A673 (cell line): Measurements from ENCODE around the gene JARID2. TPM values are rescaled to one million over a fixed set of nuclear protein-coding genes. Genes with fewer than 3 reads are reported as not detected.
A peak's percentile ranks its signal among the peaks of the same experiment; 100 is the strongest.

ENCODE experiments used
- Bru-seq: library from RNA; stranded (reverse); fragments of 400-500 nt; gene quantifications from one replicate; lab custom pipeline; 2021; lab: Mats Ljungman, UMichigan
- BruChase-seq, 2 experiments: library from RNA; stranded (reverse); fragments of 400-500 nt; gene quantifications; one replicate each; lab custom pipeline; 2021; lab: Mats Ljungman, UMichigan
- BruUV-seq: library from RNA; stranded (reverse); fragments of 400-500 nt; replicated peaks from 2 replicates; lab custom pipeline; 2021; lab: Mats Ljungman, UMichigan
- CTCF ChIA-PET: fragments of 300-600 bp; sonication (Branson Sonifier 250); formaldehyde crosslinking; loops from one replicate; lab custom pipeline; 2022; ENCODE audit warnings: antibody characterized with exemption; lab: Charles Lee
- POLR2A ChIA-PET: fragments of 300-600 bp; sonication (Branson Sonifier 250); formaldehyde crosslinking; loops from one replicate; lab custom pipeline; 2022; ENCODE audit warnings: antibody characterized with exemption; ENCODE audit not compliant: low non-redundant PET; lab: Charles Lee
- DNase-seq: peaks from one replicate; pipeline ENCODE4 v3.0.0-alpha.2; 2015; ENCODE audit warnings: low spot score
- H3K27ac ChIP-seq: fragments of 200-600 bp; sonication (generic); 2 replicates; pipeline ENCODE4 v1.5.1; 2016; ENCODE audit warnings: mixed run types, low read depth, mild to moderate bottlenecking, mixed read lengths, antibody characterized with exemption, low read length; ENCODE audit not compliant: poor library complexity, severe bottlenecking
- H3K27me3 ChIP-seq: fragments of 200-600 bp; sonication (generic); replicated peaks from 2 replicates; pipeline ENCODE4 v1.6.1; 2017; ENCODE audit warnings: mixed run types, low read depth, mild to moderate bottlenecking, mixed read lengths, antibody characterized with exemption, low read length; ENCODE audit not compliant: insufficient read depth, poor library complexity
- H3K36me3 ChIP-seq: fragments of 200-600 bp; sonication (generic); 2 replicates; pipeline ENCODE4 v1.6.1; 2016; ENCODE audit warnings: mixed run types, mild to moderate bottlenecking, mixed read lengths, antibody characterized with exemption, low read length; ENCODE audit not compliant: insufficient read depth, poor library complexity, severe bottlenecking
- H3K4me1 ChIP-seq: fragments of 200-600 bp; sonication (generic); 2 replicates; pipeline ENCODE4 v1.6.1; 2017; ENCODE audit warnings: mixed run types, mild to moderate bottlenecking, mixed read lengths, antibody characterized with exemption, low read length; ENCODE audit not compliant: insufficient read depth, poor library complexity, severe bottlenecking
- H3K4me3 ChIP-seq: fragments of 200-600 bp; sonication (generic); 2 replicates; pipeline ENCODE4 v1.5.1; 2016; ENCODE audit warnings: low read depth, mixed run types, mild to moderate bottlenecking, mixed read lengths, low read length; ENCODE audit not compliant: poor library complexity, severe bottlenecking
- H3K9me3 ChIP-seq: fragments of 200-600 bp; sonication (generic); 2 replicates; pipeline ENCODE4 v1.6.1; 2016; ENCODE audit warnings: mixed run types, low read depth, mild to moderate bottlenecking, mixed read lengths, antibody characterized with exemption, low read length; ENCODE audit not compliant: poor library complexity, severe bottlenecking
- EZH2 ChIP-seq: fragments of 200-600 bp; sonication (generic); IDR thresholded peaks from 2 replicates; pipeline ENCODE4 v1.6.1; 2017; ENCODE audit warnings: borderline replicate concordance, low read depth, mild to moderate bottlenecking, mixed read lengths, antibody characterized with exemption, low read length; ENCODE audit not compliant: poor library complexity, severe bottlenecking
- intact Hi-C: fragments of 100-400 bp; cut with micrococcal nuclease; formaldehyde crosslinking; loops from one replicate; pipeline ENCODE4 v1.10.0; 2022; ENCODE audit not compliant: unreplicated experiment
- long read RNA-seq: library from polyadenylated mRNA; stranded (forward); transcript quantifications from one replicate; pipeline ENCODE4 v2.0.0, GENCODE V29; 2022
- total RNA-seq: library from RNA; stranded (reverse); gene quantifications from 2 replicates; pipeline ENCODE4 v1.2.3, GENCODE V29; 2021
- TF ChIP-seq, protein P1 (sequence below): fragments of 300-800, 200-600 bp; sonication (generic); conservative IDR thresholded peaks from 2 replicates; pipeline ENCODE4 v1.5.1; 2017; ENCODE audit warnings: low read depth, mild to moderate bottlenecking, antibody characterized with exemption, low read length, moderate library complexity, mixed read lengths

The JARID2 gene
- total RNA-seq (29.4 and 34.1 TPM in 2 replicates), Bru-seq, nascent RNA (percentile 92 among the genes with signal in this experiment), BruChase-seq, experiment 1, labeled RNA remaining after a 2-hour chase (percentile 80 among the genes with signal in this experiment), BruChase-seq, experiment 2, labeled RNA remaining after a 6-hour chase (percentile 78 among the genes with signal in this experiment)
- long read RNA-seq, full-length matches to known transcripts, result 2 of 27 reads
- long read RNA-seq, partial matches to known transcripts, result 7 of 27 reads
- long read RNA-seq, other reads (novel, unspliced or antisense), result 18 of 27 reads

DNA sequence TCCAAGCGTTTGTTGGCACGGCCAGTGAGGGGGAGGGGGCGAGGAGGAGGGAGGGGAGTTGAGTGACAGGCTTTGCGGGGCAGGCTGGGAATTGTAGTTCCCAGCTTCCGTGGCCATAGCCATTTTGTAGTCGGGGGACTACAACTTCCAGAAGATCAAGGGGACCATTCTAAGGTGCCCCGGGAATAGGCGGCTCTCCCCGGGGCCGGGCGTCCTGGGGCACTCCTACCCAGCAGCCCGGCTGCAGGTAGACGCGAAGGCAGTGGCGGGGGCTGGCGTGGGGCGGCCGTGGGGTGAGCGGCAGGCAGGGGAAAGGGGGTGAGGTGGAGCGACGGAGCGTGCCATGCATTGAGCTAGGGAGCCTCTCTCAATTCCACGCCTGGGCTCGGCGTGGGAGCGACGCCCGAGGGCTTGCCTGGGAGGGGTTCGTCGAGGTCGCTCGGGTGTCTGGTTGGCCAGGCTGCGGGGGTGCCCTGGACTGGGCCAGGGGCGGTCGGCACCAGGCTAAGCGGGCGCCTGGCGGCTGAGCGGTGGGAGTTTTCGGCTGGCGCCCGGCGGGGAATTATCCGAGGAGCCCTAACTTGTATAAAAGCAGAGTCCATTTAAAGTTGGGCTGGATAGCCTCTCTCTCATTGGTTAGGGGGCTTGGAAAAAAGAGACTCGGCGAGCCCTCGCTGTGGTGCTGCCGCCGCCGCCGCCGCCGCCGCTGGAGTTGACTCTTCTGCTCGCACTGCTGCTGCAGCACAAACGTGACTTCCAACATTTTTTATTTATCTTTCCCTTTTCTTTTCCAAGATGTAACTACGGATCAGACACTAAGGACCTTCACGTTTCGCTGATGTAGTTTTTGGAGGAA, at the start of gene JARID2:
TSS of gene JARID2 (plus strand) at position 709 of the 856 bp plus-strand sequence. CDS start 471 bp downstream, outside the sequence.
- no peak for TF ChIP-seq EZH2
- TF ChIP-seq, protein P1, sequence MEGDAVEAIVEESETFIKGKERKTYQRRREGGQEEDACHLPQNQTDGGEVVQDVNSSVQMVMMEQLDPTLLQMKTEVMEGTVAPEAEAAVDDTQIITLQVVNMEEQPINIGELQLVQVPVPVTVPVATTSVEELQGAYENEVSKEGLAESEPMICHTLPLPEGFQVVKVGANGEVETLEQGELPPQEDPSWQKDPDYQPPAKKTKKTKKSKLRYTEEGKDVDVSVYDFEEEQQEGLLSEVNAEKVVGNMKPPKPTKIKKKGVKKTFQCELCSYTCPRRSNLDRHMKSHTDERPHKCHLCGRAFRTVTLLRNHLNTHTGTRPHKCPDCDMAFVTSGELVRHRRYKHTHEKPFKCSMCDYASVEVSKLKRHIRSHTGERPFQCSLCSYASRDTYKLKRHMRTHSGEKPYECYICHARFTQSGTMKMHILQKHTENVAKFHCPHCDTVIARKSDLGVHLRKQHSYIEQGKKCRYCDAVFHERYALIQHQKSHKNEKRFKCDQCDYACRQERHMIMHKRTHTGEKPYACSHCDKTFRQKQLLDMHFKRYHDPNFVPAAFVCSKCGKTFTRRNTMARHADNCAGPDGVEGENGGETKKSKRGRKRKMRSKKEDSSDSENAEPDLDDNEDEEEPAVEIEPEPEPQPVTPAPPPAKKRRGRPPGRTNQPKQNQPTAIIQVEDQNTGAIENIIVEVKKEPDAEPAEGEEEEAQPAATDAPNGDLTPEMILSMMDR, result no peak
- ChIA-PET CTCF (interaction anchor here (0.8 kb wide), 1 partner anchor 530 kb away, joined by 3 read pairs; no protein-coding TSS in a partner anchor), POLR2A (no interaction called here)
- Histone ChIP-seq H3K27me3 (no peaks in the 10 kb centered on the region), H3K27ac (peak within 1 kb of the TSS; percentile 96), H3K4me3 (peak within 1 kb of the TSS; percentile 71), H3K4me1 (peaks cover 18% of the 10 kb centered on the region), H3K36me3 (no peaks in the 10 kb centered on the region), H3K9me3 (no peaks in the 10 kb centered on the region)
- no TSS peak for BruUV-seq
- peak; percentile 99 for DNase-seq
- intact Hi-C loops, result loop anchor here (1.0 to 5.0 kb wide), 5 partner anchors 138 to 863 kb away; no protein-coding TSS in a partner anchor

DNA sequence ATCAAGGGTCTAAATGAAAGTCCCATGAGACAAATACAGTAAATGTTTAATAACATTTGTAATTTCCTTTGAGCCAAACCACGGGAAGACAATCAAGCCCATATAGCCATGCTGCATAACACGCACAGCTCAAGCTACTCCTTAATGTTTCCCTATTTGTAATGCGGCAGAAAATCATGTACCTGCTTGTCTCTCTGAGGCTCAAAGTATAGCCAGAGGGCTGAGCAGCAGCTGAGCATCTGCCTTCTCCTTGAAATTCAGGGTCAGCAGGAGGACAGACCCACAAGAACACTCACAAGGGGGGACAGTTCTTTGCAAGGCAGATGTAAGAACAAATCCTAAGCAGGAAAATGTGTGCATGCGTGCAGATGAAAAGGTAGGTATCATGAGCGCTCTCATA, 45.8 kb upstream of the JARID2 start:
- DNase-seq, result no peak
- ChIA-PET CTCF (interaction anchor here (0.6 kb wide), 1 partner anchor 268 kb away, joined by 4 read pairs; no protein-coding TSS in a partner anchor), POLR2A (no interaction called here)
- intact Hi-C loops, result no loop called here
- BruUV-seq, result no TSS peak
- no peaks in the 10 kb centered on the region for H3K4me1 ChIP-seq
- H3K36me3 ChIP-seq, result no peaks in the 10 kb centered on the region
- no peak overlapping the region for H3K4me3 ChIP-seq
- no peaks in the 10 kb centered on the region for H3K9me3 ChIP-seq
- no peak overlapping the region for H3K27ac ChIP-seq
- TF ChIP-seq, protein P1, result no peak
- TF ChIP-seq EZH2, result no peak
- H3K27me3 ChIP-seq, result no peaks in the 10 kb centered on the region

DNA sequence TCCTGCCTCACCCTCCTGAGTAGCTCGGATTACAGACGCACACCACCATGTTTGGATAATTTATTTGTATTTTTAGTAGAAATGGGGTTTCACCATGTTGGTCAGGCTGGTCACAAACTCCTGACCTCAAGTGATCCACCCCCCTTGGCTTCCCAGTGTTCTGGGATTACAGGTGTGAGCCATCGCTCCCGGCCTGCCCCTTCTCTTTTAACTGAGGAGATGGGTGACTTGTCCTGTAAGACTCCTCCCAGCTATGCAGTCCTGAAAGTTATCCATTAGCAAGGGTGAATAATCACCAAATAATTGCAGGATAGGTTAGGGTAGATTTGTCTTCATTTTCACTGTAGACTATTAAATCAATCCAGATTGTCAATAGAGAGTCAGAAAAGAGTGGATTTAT, 40.5 kb upstream of the JARID2 start:
- Histone ChIP-seq H3K4me3 (no peak overlapping the region), H3K27ac (no peak overlapping the region), H3K9me3 (no peaks in the 10 kb centered on the region), H3K4me1 (no peaks in the 10 kb centered on the region), H3K27me3 (no peaks in the 10 kb centered on the region), H3K36me3 (no peaks in the 10 kb centered on the region)
- no peak for TF ChIP-seq EZH2
- TF ChIP-seq, protein P1, result no peak
- CTCF ChIA-PET, result no interaction called here
- DNase-seq, result no peak
- POLR2A ChIA-PET, result interaction anchor here (0.7 kb wide), 1 partner anchor 55 kb away, joined by 4 read pairs; no protein-coding TSS in a partner anchor
- BruUV-seq, result no TSS peak
- intact Hi-C loops, result no loop called here
